Breast epithelium (tissue), 3 donors: ENCODE data around the gene SLCO1A2.

Source experiments
- CTCF ChIP-seq, 3 donors: fragments of 450-650 bp; IDR thresholded peaks; one replicate each; pipeline ENCODE4 v1.5.1; 2016 to 2017; ENCODE audit warnings: antibody characterized with exemption in 3 of 3, mild to moderate bottlenecking in 3 of 3, moderate library complexity in 3 of 3
- POLR2A ChIP-seq: fragments of 450-650 bp; IDR thresholded peaks from one replicate; pipeline ENCODE4 v1.6.1; 2016; ENCODE audit warnings: antibody characterized with exemption, mild to moderate bottlenecking, moderate library complexity
- POLR2AphosphoS5 ChIP-seq, 3 donors: sonication (generic); formaldehyde crosslinking; IDR thresholded peaks; one replicate each; pipeline ENCODE4 v1.6.1; 2017; ENCODE audit warnings: antibody characterized with exemption in 3 of 3

GRCh38 chr12:21343636-21344035 is 8.9 kb upstream of the SLCO1A2 start:
- TF ChIP-seq POLR2AphosphoS5 (IDR thresholded peaks at IDR 0.05), result no peak
- TF ChIP-seq CTCF (IDR thresholded peaks at IDR 0.05), result no peak
- TF ChIP-seq POLR2A, result no peak
